ENCODE data around the gene RMI2. TPM values are rescaled to one million over a fixed set of nuclear protein-coding genes. Genes with fewer than 3 reads are reported as not detected.

The RMI2 gene
- total RNA-seq, 1 experiment from 2014 or later, result 11.1 TPM

DNA sequence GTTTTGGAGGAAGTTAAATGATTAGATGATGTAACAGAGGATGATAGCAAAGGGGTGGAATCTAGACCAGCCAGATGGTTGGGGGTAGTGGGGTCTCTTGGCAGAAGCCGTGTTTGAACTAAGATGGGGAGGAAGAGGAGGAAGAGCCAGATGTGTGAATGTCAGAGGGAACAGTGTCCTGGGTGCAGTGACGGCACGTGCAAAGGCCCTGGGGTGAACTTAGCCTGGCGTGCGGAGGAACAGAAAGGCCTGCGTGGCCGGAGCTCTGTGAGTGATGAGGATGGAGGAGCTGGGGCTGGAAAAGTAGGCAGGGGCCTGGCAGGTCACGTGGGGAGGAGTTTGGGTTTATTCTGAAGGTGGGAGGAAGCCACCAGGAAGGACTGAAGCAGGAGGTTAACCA lies 26.4 kb upstream of the RMI2 start:
- no TSS peak for BruUV-seq (replicated peaks)
- ChIA-PET POLR2A (no interaction called here), CTCF (interaction anchor here (0.6 kb wide), 1 partner anchor 322 kb away, joined by 3 read pairs; no protein-coding TSS in a partner anchor)
- in situ Hi-C loops (cut with HindIII; ENCODE audit: low pct_unique_long_range_greater_than_20kb, low sequenced_read_pairs) (no loop called here), intact Hi-C loops (cut with micrococcal nuclease; ENCODE audit: unreplicated experiment) (no loop called here)
- no peak for ATAC-seq
- no peaks in the 10 kb centered on the region for H3K27me3 ChIP-seq (ENCODE audit: control insufficient read depth, insufficient read depth, low read length)
- H3K4me1 ChIP-seq (ENCODE audit: control insufficient read depth, insufficient read depth, low read length), result peaks cover 2% of the 10 kb centered on the region; the same call in 1 of the 2 replicates
- no peaks in the 10 kb centered on the region for H3K9me3 ChIP-seq (ENCODE audit: control insufficient read depth, insufficient read depth, low read depth, low read length)
- no peak for DNase-seq (ENCODE audit: low read depth, low spot score)
- H3K36me3 ChIP-seq (ENCODE audit: control insufficient read depth, insufficient read depth, low read length), result no peaks in the 10 kb centered on the region
- no peak overlapping the region for H3K27ac ChIP-seq (ENCODE audit: low read length)
- H3K4me3 ChIP-seq (ENCODE audit: low read depth in 2 of 2, low read length in 2 of 2), result no peak overlapping the region
- TF ChIP-seq, protein P1, sequence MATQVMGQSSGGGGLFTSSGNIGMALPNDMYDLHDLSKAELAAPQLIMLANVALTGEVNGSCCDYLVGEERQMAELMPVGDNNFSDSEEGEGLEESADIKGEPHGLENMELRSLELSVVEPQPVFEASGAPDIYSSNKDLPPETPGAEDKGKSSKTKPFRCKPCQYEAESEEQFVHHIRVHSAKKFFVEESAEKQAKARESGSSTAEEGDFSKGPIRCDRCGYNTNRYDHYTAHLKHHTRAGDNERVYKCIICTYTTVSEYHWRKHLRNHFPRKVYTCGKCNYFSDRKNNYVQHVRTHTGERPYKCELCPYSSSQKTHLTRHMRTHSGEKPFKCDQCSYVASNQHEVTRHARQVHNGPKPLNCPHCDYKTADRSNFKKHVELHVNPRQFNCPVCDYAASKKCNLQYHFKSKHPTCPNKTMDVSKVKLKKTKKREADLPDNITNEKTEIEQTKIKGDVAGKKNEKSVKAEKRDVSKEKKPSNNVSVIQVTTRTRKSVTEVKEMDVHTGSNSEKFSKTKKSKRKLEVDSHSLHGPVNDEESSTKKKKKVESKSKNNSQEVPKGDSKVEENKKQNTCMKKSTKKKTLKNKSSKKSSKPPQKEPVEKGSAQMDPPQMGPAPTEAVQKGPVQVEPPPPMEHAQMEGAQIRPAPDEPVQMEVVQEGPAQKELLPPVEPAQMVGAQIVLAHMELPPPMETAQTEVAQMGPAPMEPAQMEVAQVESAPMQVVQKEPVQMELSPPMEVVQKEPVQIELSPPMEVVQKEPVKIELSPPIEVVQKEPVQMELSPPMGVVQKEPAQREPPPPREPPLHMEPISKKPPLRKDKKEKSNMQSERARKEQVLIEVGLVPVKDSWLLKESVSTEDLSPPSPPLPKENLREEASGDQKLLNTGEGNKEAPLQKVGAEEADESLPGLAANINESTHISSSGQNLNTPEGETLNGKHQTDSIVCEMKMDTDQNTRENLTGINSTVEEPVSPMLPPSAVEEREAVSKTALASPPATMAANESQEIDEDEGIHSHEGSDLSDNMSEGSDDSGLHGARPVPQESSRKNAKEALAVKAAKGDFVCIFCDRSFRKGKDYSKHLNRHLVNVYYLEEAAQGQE (IDR thresholded peaks at IDR 0.05; ENCODE audit: insufficient read depth in 1 of 2, low read depth in 2 of 2, low read length in 1 of 2), result no peak
- no peak for TF ChIP-seq POLR2AphosphoS5 (IDR thresholded peaks at IDR 0.05; ENCODE audit: low read depth, low read length)
- TF ChIP-seq TCF7L2 (IDR thresholded peaks at IDR 0.05; ENCODE audit: low read depth, low read length), result no peak
- no peak for TF ChIP-seq SIN3A (IDR thresholded peaks at IDR 0.05; ENCODE audit: borderline replicate concordance, insufficient read depth, low read depth, low read length)
- TF ChIP-seq, protein P2, sequence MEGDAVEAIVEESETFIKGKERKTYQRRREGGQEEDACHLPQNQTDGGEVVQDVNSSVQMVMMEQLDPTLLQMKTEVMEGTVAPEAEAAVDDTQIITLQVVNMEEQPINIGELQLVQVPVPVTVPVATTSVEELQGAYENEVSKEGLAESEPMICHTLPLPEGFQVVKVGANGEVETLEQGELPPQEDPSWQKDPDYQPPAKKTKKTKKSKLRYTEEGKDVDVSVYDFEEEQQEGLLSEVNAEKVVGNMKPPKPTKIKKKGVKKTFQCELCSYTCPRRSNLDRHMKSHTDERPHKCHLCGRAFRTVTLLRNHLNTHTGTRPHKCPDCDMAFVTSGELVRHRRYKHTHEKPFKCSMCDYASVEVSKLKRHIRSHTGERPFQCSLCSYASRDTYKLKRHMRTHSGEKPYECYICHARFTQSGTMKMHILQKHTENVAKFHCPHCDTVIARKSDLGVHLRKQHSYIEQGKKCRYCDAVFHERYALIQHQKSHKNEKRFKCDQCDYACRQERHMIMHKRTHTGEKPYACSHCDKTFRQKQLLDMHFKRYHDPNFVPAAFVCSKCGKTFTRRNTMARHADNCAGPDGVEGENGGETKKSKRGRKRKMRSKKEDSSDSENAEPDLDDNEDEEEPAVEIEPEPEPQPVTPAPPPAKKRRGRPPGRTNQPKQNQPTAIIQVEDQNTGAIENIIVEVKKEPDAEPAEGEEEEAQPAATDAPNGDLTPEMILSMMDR (IDR thresholded peaks at IDR 0.05), result no peak

DNA sequence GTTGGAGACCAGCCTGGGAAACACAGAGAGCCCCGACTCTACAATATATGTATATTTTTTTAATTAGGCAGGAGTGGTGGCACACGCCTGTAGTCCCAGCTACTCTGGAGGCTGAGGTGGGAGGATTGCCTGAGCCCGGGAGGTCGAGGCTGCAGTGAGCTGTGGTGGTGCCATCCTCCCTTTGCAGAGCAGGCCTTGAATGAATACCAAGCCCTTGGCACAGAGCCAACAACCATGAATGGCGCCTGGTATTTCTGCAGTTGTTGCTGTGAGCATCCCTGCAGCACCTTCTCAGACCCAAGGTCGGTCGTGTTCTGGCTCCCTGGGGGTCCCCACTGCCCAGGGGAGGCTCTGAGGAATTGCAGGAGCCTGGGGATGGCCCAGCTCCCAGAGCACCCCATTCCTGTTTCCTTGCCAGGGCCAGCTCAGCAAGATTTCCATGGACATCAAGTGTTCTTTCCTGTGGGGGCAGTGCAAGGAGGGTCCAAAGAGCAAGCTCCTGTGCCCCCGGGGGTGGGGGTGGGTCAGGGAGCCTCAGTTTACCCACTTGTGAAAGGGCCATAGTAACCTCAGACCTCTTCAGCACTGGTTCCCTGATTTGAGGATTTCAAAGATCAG lies 25.6 kb upstream of the RMI2 start:
- no peak for DNase-seq (ENCODE audit: low read depth, low spot score)
- in situ Hi-C loops (cut with HindIII; ENCODE audit: low pct_unique_long_range_greater_than_20kb, low sequenced_read_pairs) (no loop called here), intact Hi-C loops (cut with micrococcal nuclease; ENCODE audit: unreplicated experiment) (no loop called here)
- POLR2A ChIA-PET, result no interaction called here
- no peak for ATAC-seq
- no peak overlapping the region for H3K27ac ChIP-seq (ENCODE audit: low read length)
- peaks cover 2% of the 10 kb centered on the region; the same call in 1 of the 2 replicates for H3K4me1 ChIP-seq (ENCODE audit: control insufficient read depth, insufficient read depth, low read length)
- CTCF ChIA-PET, result interaction anchor here (0.6 kb wide), 1 partner anchor 321 kb away, joined by 3 read pairs; no protein-coding TSS in a partner anchor
- no TSS peak for BruUV-seq (replicated peaks)
- no peaks in the 10 kb centered on the region for H3K27me3 ChIP-seq (ENCODE audit: control insufficient read depth, insufficient read depth, low read length)
- TF ChIP-seq TCF7L2 (IDR thresholded peaks at IDR 0.05; ENCODE audit: low read depth, low read length), result no peak
- TF ChIP-seq SIN3A (IDR thresholded peaks at IDR 0.05; ENCODE audit: borderline replicate concordance, insufficient read depth, low read depth, low read length), result no peak
- TF ChIP-seq, protein P2 (IDR thresholded peaks at IDR 0.05), result no peak
- TF ChIP-seq, protein P1 (IDR thresholded peaks at IDR 0.05; ENCODE audit: insufficient read depth in 1 of 2, low read depth in 2 of 2, low read length in 1 of 2), result no peak
- no peak for TF ChIP-seq POLR2AphosphoS5 (IDR thresholded peaks at IDR 0.05; ENCODE audit: low read depth, low read length)
- no peaks in the 10 kb centered on the region for H3K9me3 ChIP-seq (ENCODE audit: control insufficient read depth, insufficient read depth, low read depth, low read length)
- H3K36me3 ChIP-seq (ENCODE audit: control insufficient read depth, insufficient read depth, low read length), result no peaks in the 10 kb centered on the region
- no peak overlapping the region for H3K4me3 ChIP-seq (ENCODE audit: low read depth in 2 of 2, low read length in 2 of 2)
